Measurements from ENCODE around the gene BACE2. TPM values are rescaled to one million over a fixed set of nuclear protein-coding genes. Genes with fewer than 3 reads are reported as not detected.

BACE2 gene
- total and polyA plus RNA-seq, 2 of the 4 experiments (the other 2 are of a cell fraction), result 17.0 to 35.5 TPM

DNA sequence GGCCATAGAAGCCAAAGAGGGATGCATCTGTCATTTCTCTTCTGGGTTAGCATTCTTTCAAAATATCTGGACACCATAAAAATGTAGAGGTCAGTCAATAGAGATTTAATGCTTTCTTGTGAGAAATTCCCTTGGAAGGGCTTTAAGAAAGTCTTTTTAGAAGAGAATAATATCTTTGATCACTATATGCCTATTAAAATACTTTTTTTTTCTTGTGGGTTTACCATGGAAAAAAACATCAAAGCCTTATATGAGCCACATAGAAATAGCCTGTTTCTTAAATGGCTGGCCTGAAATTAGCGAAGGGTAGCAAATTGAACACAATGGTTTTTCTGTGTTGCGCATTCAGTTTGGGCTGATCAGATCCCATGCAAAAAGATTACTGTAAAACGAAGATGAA, 36.8 kb downstream of the BACE2 start:
- Histone ChIP-seq H2BK20ac (ENCODE audit: low read depth, low read length) (no peak overlapping the region), H2AK5ac (ENCODE audit: low read depth, low read length) (no peak overlapping the region), H3K18ac (ENCODE audit: low read depth, low read length) (no peak overlapping the region), H3K36me3 (ENCODE audit: control insufficient read depth, insufficient read depth, low read length) (no peaks in the 10 kb centered on the region), H3K27me3 (ENCODE audit: control insufficient read depth, insufficient read depth, low read length) (no peaks in the 10 kb centered on the region), H3K14ac (replicated peaks; ENCODE audit: low read depth, low read length) (no peak overlapping the region), H3K23ac (ENCODE audit: low read depth, low read length) (no peak overlapping the region), H3K4me2 (ENCODE audit: low read depth, low read length) (no peak overlapping the region), H4K8ac (ENCODE audit: low read depth in 2 of 2, low read length in 2 of 2) (no peak overlapping the region), H4K20me1 (ENCODE audit: insufficient read depth, low read length) (0 out of 2 replicates have a peak, but pooled peaks cover 5% of the 10 kb centered on the region), H3K27ac (ENCODE audit: insufficient read depth, low read length) (no peak overlapping the region), H3K4me3 (ENCODE audit: insufficient read depth, low read depth, low read length) (no peak overlapping the region), H3K79me1 (ENCODE audit: low read depth in 1 of 2, low read length in 2 of 2) (no peaks in the 10 kb centered on the region; a peak in 2 of 4 replicates), H3K4ac (ENCODE audit: low read depth, low read length) (no peak overlapping the region), H3K9ac (ENCODE audit: low read depth, low read length) (no peak overlapping the region), H3K9me1 (ENCODE audit: insufficient read depth, low read length) (peaks cover 9% of the 10 kb centered on the region), H3K4me1 (ENCODE audit: control insufficient read depth, insufficient read depth, low read length) (peaks cover 6% of the 10 kb centered on the region; the same call in 1 of the 2 replicates), H2AFZ (replicated peaks; ENCODE audit: low read length, poor library complexity) (no peak overlapping the region), H2BK120ac (ENCODE audit: low read depth, low read length) (no peak overlapping the region), H4K5ac (ENCODE audit: low read depth, low read length) (no peak overlapping the region), H2BK15ac (ENCODE audit: low read depth, low read length) (no peak overlapping the region), H2BK5ac (ENCODE audit: low read depth, low read length, poor library complexity, severe bottlenecking) (no peak overlapping the region), H3K56ac (ENCODE audit: extremely low read depth, insufficient read depth, low read length) (no peak overlapping the region), H4K91ac (ENCODE audit: insufficient read depth, low read depth, low read length) (no peak overlapping the region), H2AK9ac (replicated peaks; ENCODE audit: low read depth, low read length, poor library complexity) (no peak overlapping the region), H3K9me3 (ENCODE audit: control insufficient read depth, insufficient read depth, low read length) (no peaks in the 10 kb centered on the region)
- ChIA-PET POLR2A (ENCODE audit: unreplicated experiment) (no interaction called here), CTCF (no interaction called here)
- no CpG with 5 or more reads among the region's 3 CpGs for WGBS, 2 experiments (ENCODE audit: extremely low coverage in 2 of 2, insufficient read length in 1 of 2)
- DNase-seq (no peak), ATAC-seq (ENCODE audit: low read depth) (no peak)
- no peak for TF ChIP-seq SMC3 (IDR thresholded peaks at IDR 0.05; ENCODE audit: low read depth, low read length)
- TF ChIP-seq RCOR1 (IDR thresholded peaks at IDR 0.05; ENCODE audit: insufficient replicate concordance, low read length), result no peak
- TF ChIP-seq, protein P1, sequence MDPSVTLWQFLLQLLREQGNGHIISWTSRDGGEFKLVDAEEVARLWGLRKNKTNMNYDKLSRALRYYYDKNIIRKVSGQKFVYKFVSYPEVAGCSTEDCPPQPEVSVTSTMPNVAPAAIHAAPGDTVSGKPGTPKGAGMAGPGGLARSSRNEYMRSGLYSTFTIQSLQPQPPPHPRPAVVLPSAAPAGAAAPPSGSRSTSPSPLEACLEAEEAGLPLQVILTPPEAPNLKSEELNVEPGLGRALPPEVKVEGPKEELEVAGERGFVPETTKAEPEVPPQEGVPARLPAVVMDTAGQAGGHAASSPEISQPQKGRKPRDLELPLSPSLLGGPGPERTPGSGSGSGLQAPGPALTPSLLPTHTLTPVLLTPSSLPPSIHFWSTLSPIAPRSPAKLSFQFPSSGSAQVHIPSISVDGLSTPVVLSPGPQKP (IDR thresholded peaks at IDR 0.05; ENCODE audit: borderline replicate concordance, low read depth, low read length), result no peak
- no peak for TF ChIP-seq MAZ (IDR thresholded peaks at IDR 0.05; ENCODE audit: borderline replicate concordance, low read depth, low read length)
- TF ChIP-seq BHLHE40 (IDR thresholded peaks at IDR 0.05; ENCODE audit: low read depth, low read length), result no peak
- no peak for TF ChIP-seq RAD21 (IDR thresholded peaks at IDR 0.05; ENCODE audit: low read length)
- TF ChIP-seq, protein P2, sequence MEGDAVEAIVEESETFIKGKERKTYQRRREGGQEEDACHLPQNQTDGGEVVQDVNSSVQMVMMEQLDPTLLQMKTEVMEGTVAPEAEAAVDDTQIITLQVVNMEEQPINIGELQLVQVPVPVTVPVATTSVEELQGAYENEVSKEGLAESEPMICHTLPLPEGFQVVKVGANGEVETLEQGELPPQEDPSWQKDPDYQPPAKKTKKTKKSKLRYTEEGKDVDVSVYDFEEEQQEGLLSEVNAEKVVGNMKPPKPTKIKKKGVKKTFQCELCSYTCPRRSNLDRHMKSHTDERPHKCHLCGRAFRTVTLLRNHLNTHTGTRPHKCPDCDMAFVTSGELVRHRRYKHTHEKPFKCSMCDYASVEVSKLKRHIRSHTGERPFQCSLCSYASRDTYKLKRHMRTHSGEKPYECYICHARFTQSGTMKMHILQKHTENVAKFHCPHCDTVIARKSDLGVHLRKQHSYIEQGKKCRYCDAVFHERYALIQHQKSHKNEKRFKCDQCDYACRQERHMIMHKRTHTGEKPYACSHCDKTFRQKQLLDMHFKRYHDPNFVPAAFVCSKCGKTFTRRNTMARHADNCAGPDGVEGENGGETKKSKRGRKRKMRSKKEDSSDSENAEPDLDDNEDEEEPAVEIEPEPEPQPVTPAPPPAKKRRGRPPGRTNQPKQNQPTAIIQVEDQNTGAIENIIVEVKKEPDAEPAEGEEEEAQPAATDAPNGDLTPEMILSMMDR (conservative IDR thresholded peaks at IDR 0.05; ENCODE audit: low read depth, low read length), result no peak
- no peak for TF ChIP-seq MXI1 (IDR thresholded peaks at IDR 0.05; ENCODE audit: borderline replicate concordance, low read depth, low read length)
- no peak for TF ChIP-seq MAFK (IDR thresholded peaks at IDR 0.05; ENCODE audit: low read depth, low read length)
- no peak for TF ChIP-seq POLR2A (IDR thresholded peaks at IDR 0.05; ENCODE audit: low read depth, low read length)
- TF ChIP-seq CHD1 (IDR thresholded peaks at IDR 0.05; ENCODE audit: low read depth, low read length), result no peak
- TF ChIP-seq RFX5 (IDR thresholded peaks at IDR 0.05; ENCODE audit: low read depth, low read length), result no peak
- no peak for TF ChIP-seq FOS (IDR thresholded peaks at IDR 0.05; ENCODE audit: low read depth, low read length)
- TF ChIP-seq CEBPB (IDR thresholded peaks at IDR 0.05; ENCODE audit: low read depth, low read length), result no peak
- TF ChIP-seq NFE2L2 (IDR thresholded peaks at IDR 0.05; ENCODE audit: low read depth, low read length), result no peak
- TF ChIP-seq, protein P3, sequence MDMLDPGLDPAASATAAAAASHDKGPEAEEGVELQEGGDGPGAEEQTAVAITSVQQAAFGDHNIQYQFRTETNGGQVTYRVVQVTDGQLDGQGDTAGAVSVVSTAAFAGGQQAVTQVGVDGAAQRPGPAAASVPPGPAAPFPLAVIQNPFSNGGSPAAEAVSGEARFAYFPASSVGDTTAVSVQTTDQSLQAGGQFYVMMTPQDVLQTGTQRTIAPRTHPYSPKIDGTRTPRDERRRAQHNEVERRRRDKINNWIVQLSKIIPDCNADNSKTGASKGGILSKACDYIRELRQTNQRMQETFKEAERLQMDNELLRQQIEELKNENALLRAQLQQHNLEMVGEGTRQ (IDR thresholded peaks at IDR 0.05; ENCODE audit: low read depth, low read length), result no peak
- in situ Hi-C loops (cut with MboI; ENCODE audit: low sequenced_read_pairs) (no loop called here), dilution Hi-C loops (cut with HindIII; ENCODE audit: low sequenced_read_pairs, unreplicated experiment) (no loop called here), intact Hi-C loops (cut with micrococcal nuclease) (no loop called here)
- BruUV-seq (replicated peaks), result no TSS peak

All from IMR-90 (cell line).